CD4-positive, alpha-beta T cell treated with Interleukin-4 for 4 hours (primary cell): ENCODE results near the gene ZBTB16.

Source experiments
- DNase-seq: peaks from one replicate; pipeline ENCODE4 v3.0.0-alpha.2; 2020

ZBTB16 gene

GRCh38 chr11:114110952-114111947, 51.7 kb downstream of the ZBTB16 start:
- no peak for DNase-seq

GRCh38 chr11:114115451-114115928, 56.0 kb downstream of the ZBTB16 start:
- no peak for DNase-seq

GRCh38 chr11:114116357-114116756, 56.8 kb downstream of the ZBTB16 start:
- no peak for DNase-seq

- no peak for DNase-seq
Measured at GRCh38 chr11:114116800-114117199, 57.3 kb downstream of the ZBTB16 start.

- DNase-seq, result no peak
Measured at GRCh38 chr11:114120606-114121005, 61.1 kb downstream of the ZBTB16 start.

- no peak for DNase-seq
Measured at GRCh38 chr11:114121138-114121537, 61.6 kb downstream of the ZBTB16 start.

- no peak for DNase-seq
Measured at GRCh38 chr11:114121804-114122504, 62.4 kb downstream of the ZBTB16 start.

- no peak for DNase-seq
Measured at GRCh38 chr11:114122686-114123085, 63.2 kb downstream of the ZBTB16 start.

GRCh38 chr11:114123692-114124330, 64.3 kb downstream of the ZBTB16 start:
- no peak for DNase-seq

- no peak for DNase-seq
Measured at GRCh38 chr11:114124601-114125144, 65.2 kb downstream of the ZBTB16 start.

- no peak for DNase-seq
Measured at GRCh38 chr11:114125531-114125930, 66.0 kb downstream of the ZBTB16 start.

- DNase-seq, result no peak
Measured at GRCh38 chr11:114125959-114126358, 66.4 kb downstream of the ZBTB16 start.

- DNase-seq, result no peak
Measured at GRCh38 chr11:114128399-114128798, 68.9 kb downstream of the ZBTB16 start.

- no peak for DNase-seq
Measured at GRCh38 chr11:114129142-114129541, 69.6 kb downstream of the ZBTB16 start.

- DNase-seq, result no peak
Measured at GRCh38 chr11:114129699-114130098, 70.2 kb downstream of the ZBTB16 start.

GRCh38 chr11:114130115-114130576, 70.6 kb downstream of the ZBTB16 start:
- no peak for DNase-seq

- DNase-seq, result no peak
Measured at GRCh38 chr11:114130629-114131277, 71.2 kb downstream of the ZBTB16 start.

GRCh38 chr11:114131461-114131864, 72.0 kb downstream of the ZBTB16 start:
- peak; percentile 26 for DNase-seq

- no peak for DNase-seq
Measured at GRCh38 chr11:114132417-114132816, 72.9 kb downstream of the ZBTB16 start.

GRCh38 chr11:114132944-114133394, 73.5 kb downstream of the ZBTB16 start:
- DNase-seq, result no peak

- DNase-seq, result no peak
Measured at GRCh38 chr11:114133548-114134329, 74.2 kb downstream of the ZBTB16 start.
